GM19372 (cell line): ENCODE measurements around the gene FANCE.
"Not testable (repeated sequence)": the region's sequence is repeated elsewhere in the genome, so short reads cannot be mapped to it uniquely, and the experiment has no call there.

ENCODE experiments used
- ATAC-seq: cut with Tn5 transposase; IDR thresholded peaks from one replicate; pipeline ENCODE4 v1.9.1; 2021; ENCODE audit warnings: mild to moderate bottlenecking, low read depth, moderate library complexity; ENCODE audit not compliant: unreplicated experiment

FANCE gene

GRCh38 chr6:35432291-35432690 lies 19.8 kb upstream of the FANCE start:
- ATAC-seq: no peak

- not testable (repeated sequence) for ATAC-seq
These were observed 19.4 kb upstream of the FANCE start for GRCh38 chr6:35432702-35433101.

GRCh38 chr6:35435074-35435837 lies 16.9 kb upstream of the FANCE start:
- ATAC-seq: no peak

- no peak for ATAC-seq
These were observed 15.9 kb upstream of the FANCE start for GRCh38 chr6:35436071-35436857.

GRCh38 chr6:35438378-35439065 lies 13.6 kb upstream of the FANCE start:
- ATAC-seq: not testable (repeated sequence)

GRCh38 chr6:35439308-35439707 lies 12.8 kb upstream of the FANCE start:
- no peak for ATAC-seq

GRCh38 chr6:35441205-35441604 lies 10.9 kb upstream of the FANCE start:
- no peak for ATAC-seq

- no peak for ATAC-seq
These were observed 10.5 kb upstream of the FANCE start for GRCh38 chr6:35441642-35442041.

- ATAC-seq: no peak
These were observed 9.4 kb upstream of the FANCE start for GRCh38 chr6:35442693-35443092.

- no peak for ATAC-seq
These were observed 8.7 kb upstream of the FANCE start for GRCh38 chr6:35443341-35444030.

GRCh38 chr6:35445691-35446090 lies 6.4 kb upstream of the FANCE start:
- no peak for ATAC-seq

- ATAC-seq: no peak
These were observed 3.9 kb upstream of the FANCE start for GRCh38 chr6:35448191-35448590.

- no peak for ATAC-seq
These were observed 2.8 kb upstream of the FANCE start for GRCh38 chr6:35449287-35449881.

- ATAC-seq: no peak
These were observed 570 bp upstream of the FANCE start for GRCh38 chr6:35451354-35452182.

- no peak for ATAC-seq
These were observed 1.1 kb downstream of the FANCE start for GRCh38 chr6:35453236-35453635.

GRCh38 chr6:35454391-35455110 lies 2.4 kb downstream of the FANCE start:
- ATAC-seq: no peak

- ATAC-seq: no peak
These were observed 5.8 kb downstream of the FANCE start for GRCh38 chr6:35457907-35458306.

- no peak for ATAC-seq
These were observed 9.1 kb downstream of the FANCE start for GRCh38 chr6:35461270-35461669.

- ATAC-seq: no peak
These were observed 11.2 kb downstream of the FANCE start for GRCh38 chr6:35463292-35463691.
